WERI-Rb-1 (cell line): ENCODE data around the gene MTCL1.
A peak's percentile ranks its signal among the peaks of the same experiment; 100 is the strongest.

Source experiments
- DNase-seq: peaks from one replicate; pipeline ENCODE4 v3.0.0-alpha.2; 2020
- H3K27ac ChIP-seq: fragments of 250-450 bp; sonication (Bioruptor Pico); 2 replicates; pipeline ENCODE4 v1.5.1; 2020; ENCODE audit warnings: mild to moderate bottlenecking, moderate library complexity
- H3K27me3 ChIP-seq: fragments of 250-450 bp; sonication (Bioruptor Pico); 2 replicates; pipeline ENCODE4 v1.5.1; 2021; ENCODE audit warnings: mild to moderate bottlenecking, low read depth, moderate library complexity; ENCODE audit not compliant: insufficient read depth, severe bottlenecking
- H3K36me3 ChIP-seq: fragments of 250-450 bp; sonication (Bioruptor Pico); 2 replicates; pipeline ENCODE4 v1.5.1; 2020; ENCODE audit warnings: mild to moderate bottlenecking, moderate library complexity
- H3K4me3 ChIP-seq: 2 replicates; pipeline ENCODE4 v1.5.1; 2011; ENCODE audit warnings: low read depth, mild to moderate bottlenecking, control low read depth, low read length
- H3K9me3 ChIP-seq: fragments of 250-450 bp; sonication (Bioruptor Pico); 2 replicates; pipeline ENCODE4 v1.5.1; 2021; ENCODE audit warnings: mild to moderate bottlenecking, moderate library complexity; ENCODE audit not compliant: severe bottlenecking
- CTCF ChIP-seq: IDR thresholded peaks from 2 replicates; pipeline ENCODE4 v1.5.1; 2011; ENCODE audit warnings: low read depth, mild to moderate bottlenecking, control low read depth, inconsistent platforms, low read length

Gene MTCL1

GRCh38 chr18:8713691-8714090 is 8.3 kb downstream of the MTCL1 start:
- H3K36me3 ChIP-seq: peaks cover under 1% of the 10 kb centered on the region; the same call in 1 of the 2 replicates
- no peaks in the 10 kb centered on the region for H3K27me3 ChIP-seq
- H3K9me3 ChIP-seq: no peaks in the 10 kb centered on the region
- H3K4me3 ChIP-seq: no peak overlapping the region
- H3K27ac ChIP-seq: no peak overlapping the region
- no peak for DNase-seq
- no peak for TF ChIP-seq CTCF

DNA sequence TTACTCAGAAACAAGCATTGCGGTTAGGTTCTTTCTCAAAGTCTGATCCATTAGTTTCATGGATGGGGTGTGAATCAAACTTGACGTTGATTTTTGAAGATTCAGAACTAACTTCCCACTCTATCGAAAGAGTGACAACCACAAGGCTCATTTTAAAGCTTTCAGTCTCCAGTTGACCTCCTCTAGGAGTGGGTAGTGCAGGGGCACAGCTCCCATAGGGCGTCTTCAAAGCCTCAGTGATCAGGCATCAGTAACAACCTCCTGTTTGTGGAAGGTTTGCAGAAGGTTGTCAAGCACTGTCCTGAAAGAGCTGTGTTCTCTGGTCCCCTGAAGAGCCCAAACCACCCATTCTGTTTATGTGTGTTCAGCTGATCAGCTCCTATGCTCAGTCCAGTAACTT is 10.2 kb downstream of the MTCL1 start:
- Histone ChIP-seq H3K9me3 (no peaks in the 10 kb centered on the region), H3K36me3 (peaks cover 10% of the 10 kb centered on the region), H3K27ac (no peak overlapping the region), H3K4me3 (no peak overlapping the region), H3K27me3 (no peaks in the 10 kb centered on the region)
- no peak for TF ChIP-seq CTCF
- no peak for DNase-seq

DNA sequence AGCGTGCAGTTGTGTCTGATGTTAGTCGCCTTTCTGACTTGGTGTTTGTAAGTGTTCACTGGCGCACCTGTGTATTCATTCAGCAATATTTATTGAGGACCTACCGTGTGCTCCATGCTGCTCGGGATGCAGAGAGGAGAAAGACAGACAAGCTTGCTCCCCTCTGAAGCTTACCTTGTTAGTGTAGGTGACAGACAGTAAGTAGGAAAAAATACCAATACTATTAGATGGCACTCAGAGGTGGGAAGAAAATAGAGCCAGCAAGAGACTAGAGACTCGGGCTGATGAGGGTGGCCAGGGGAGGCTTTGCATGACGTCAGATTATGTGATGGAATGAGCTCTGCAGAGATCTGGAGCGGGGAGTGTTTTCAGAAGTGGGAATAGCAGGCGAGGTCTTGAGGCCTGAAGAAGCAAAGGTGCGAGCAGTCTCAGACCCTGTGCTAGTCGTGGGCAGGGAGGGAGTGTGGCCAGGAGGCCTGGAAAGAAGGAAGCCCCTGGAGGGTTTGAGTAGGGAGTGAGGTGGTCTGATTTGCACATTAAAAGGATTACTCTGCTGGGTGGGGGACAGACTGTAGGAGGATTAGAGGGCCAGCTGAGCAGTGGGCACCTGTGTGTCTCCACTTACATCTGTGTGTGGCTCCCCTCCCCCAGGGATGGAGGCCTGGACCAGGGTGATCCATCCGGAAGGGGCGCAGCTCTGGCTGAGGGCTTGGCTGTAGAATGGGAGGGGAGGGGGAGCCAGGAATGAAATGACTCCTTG is 11.8 kb downstream of the MTCL1 start:
- no peaks in the 10 kb centered on the region for H3K9me3 ChIP-seq
- DNase-seq: peak; percentile 67
- no peak overlapping the region for H3K4me3 ChIP-seq
- H3K36me3 ChIP-seq: peaks cover 13% of the 10 kb centered on the region
- TF ChIP-seq CTCF: no peak
- H3K27ac ChIP-seq: no peak overlapping the region
- no peaks in the 10 kb centered on the region for H3K27me3 ChIP-seq

GRCh38 chr18:8718401-8718913 is 13.1 kb downstream of the MTCL1 start:
- Histone ChIP-seq H3K27ac (no peak overlapping the region), H3K36me3 (peaks cover 13% of the 10 kb centered on the region)

GRCh38 chr18:8719192-8719591 is 13.8 kb downstream of the MTCL1 start:
- H3K27ac ChIP-seq: no peak overlapping the region
- H3K27me3 ChIP-seq: no peaks in the 10 kb centered on the region
- no peak for DNase-seq
- TF ChIP-seq CTCF: no peak
- no peak overlapping the region for H3K4me3 ChIP-seq
- H3K36me3 ChIP-seq: peaks cover 13% of the 10 kb centered on the region
- H3K9me3 ChIP-seq: no peaks in the 10 kb centered on the region

More at GRCh38 chr18:8718401-8718913, 13.1 kb downstream of the MTCL1 start:
- Histone ChIP-seq H3K9me3 (no peaks in the 10 kb centered on the region), H3K27me3 (no peaks in the 10 kb centered on the region), H3K4me3 (no peak overlapping the region)
- DNase-seq: no peak
- no peak for TF ChIP-seq CTCF
